ENCODE measurements around the gene C19orf25. TPM values are rescaled to one million over a fixed set of nuclear protein-coding genes. Genes with fewer than 3 reads are reported as not detected.

C19orf25 gene
- total and polyA plus RNA-seq, 7 donors: 8.1 to 45.0 (median 19.9) TPM

DNA sequence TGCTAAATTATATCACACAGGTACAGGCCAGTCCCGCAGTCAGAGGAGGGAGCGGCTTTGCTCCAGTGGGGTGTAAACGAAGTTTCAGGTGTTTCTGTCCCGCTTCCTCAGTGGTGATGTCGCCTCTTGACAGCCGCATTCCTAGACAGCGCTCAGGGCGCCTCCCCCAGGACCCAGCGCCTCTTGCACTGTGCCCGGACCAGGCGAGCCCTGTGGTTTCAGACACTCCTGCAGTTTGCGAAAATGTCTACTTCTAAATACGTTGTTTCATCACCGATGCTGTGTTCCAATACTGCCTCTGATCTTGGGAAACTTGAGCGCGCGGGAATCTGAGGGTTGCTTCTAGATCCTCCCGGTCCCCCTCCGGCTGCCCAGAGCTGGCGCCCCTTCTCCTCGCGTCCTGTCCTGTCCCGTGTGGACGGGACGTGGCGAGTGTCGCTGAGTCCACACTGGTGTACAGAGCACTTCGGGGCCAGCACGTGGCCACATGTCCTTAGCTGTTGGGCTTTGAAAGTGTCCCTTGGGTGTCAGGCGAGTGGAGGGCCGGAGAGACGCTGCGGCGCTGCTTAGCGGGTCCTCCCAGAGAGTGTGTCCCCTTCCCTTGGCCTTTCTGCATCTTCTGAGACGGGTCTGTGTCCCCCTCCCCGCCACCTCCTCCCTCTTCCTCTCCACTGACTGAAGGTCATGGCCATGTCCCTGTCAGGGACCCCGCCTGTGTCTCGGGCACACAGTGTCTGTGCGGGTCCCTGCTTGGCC is 55.4 kb downstream of the C19orf25 start:
- ATAC-seq: no peak
- TF ChIP-seq, protein P1, sequence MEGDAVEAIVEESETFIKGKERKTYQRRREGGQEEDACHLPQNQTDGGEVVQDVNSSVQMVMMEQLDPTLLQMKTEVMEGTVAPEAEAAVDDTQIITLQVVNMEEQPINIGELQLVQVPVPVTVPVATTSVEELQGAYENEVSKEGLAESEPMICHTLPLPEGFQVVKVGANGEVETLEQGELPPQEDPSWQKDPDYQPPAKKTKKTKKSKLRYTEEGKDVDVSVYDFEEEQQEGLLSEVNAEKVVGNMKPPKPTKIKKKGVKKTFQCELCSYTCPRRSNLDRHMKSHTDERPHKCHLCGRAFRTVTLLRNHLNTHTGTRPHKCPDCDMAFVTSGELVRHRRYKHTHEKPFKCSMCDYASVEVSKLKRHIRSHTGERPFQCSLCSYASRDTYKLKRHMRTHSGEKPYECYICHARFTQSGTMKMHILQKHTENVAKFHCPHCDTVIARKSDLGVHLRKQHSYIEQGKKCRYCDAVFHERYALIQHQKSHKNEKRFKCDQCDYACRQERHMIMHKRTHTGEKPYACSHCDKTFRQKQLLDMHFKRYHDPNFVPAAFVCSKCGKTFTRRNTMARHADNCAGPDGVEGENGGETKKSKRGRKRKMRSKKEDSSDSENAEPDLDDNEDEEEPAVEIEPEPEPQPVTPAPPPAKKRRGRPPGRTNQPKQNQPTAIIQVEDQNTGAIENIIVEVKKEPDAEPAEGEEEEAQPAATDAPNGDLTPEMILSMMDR (IDR thresholded peaks at IDR 0.05): no peak
- H3K27me3 ChIP-seq (ENCODE audit: insufficient read depth in 3 of 3, low read length in 2 of 3): no peaks in the 10 kb centered on the region
- intact Hi-C loops (cut with DNase I): no loop called here
- peaks cover 9% of the 10 kb centered on the region for H3K4me1 ChIP-seq
- H3K9me3 ChIP-seq: no peaks in the 10 kb centered on the region
- H3K27ac ChIP-seq: no peak overlapping the region
- no peak for DNase-seq
- H3K4me3 ChIP-seq: no peak overlapping the region
- WGBS, 3 donors: 90 to 95% (median 92%) methylated on average over 39 to 40 of the region's 40 CpGs
- peaks cover 4 to 91% of the 10 kb centered on the region in 2 donors for H3K36me3 ChIP-seq (ENCODE audit: insufficient read depth in 1 of 2, low read depth in 1 of 2)

Other genes with a start within 250 kb of the C19orf25 start
- gene CBARP, start 241.2 kb downstream of the C19orf25 start, total RNA-seq: 1 to 10 TPM in 2 of 4 donors, under 1 TPM in 2; 0.41 to 4.0 (median 1.5) TPM
- gene CBARP, start 241.2 kb downstream of the C19orf25 start, polyA plus RNA-seq: 10 to 100 TPM in 1 of 3 donors, under 1 TPM in 2; 0.75 to 19.0 (median 0.88) TPM
- 100 to 1,000 TPM; 362 to 759 (median 472) TPM for gene ATP5F1D, start 237.5 kb downstream of the C19orf25 start, total RNA-seq
- gene ATP5F1D, start 237.5 kb downstream of the C19orf25 start, polyA plus RNA-seq: 100 to 1,000 TPM; 310 to 858 (median 690) TPM
- 100 to 1,000 TPM in 3 of 4 donors, 10 to 100 TPM in 1; 84.7 to 331 (median 217) TPM for gene MIDN, start 230.6 kb downstream of the C19orf25 start, total RNA-seq
- 100 to 1,000 TPM in 1 of 3 donors, 10 to 100 TPM in 2; 29.2 to 147 (median 36.4) TPM for gene MIDN, start 230.6 kb downstream of the C19orf25 start, polyA plus RNA-seq
- 100 to 1,000 TPM; 137 to 591 (median 245) TPM for gene CIRBP, start 209.9 kb downstream of the C19orf25 start, total RNA-seq
- gene CIRBP, start 209.9 kb downstream of the C19orf25 start, polyA plus RNA-seq: 100 to 1,000 TPM; 249 to 321 (median 317) TPM
- 10 to 100 TPM in 3 of 4 donors, 1 to 10 TPM in 1; 9.0 to 18.1 (median 14.0) TPM for gene FAM174C, start 203.7 kb downstream of the C19orf25 start, total RNA-seq
- 10 to 100 TPM; 21.8 to 88.8 (median 47.6) TPM for gene FAM174C, start 203.7 kb downstream of the C19orf25 start, polyA plus RNA-seq
- gene EFNA2, start 193.3 kb downstream of the C19orf25 start, total RNA-seq: not detected
- not detected for gene EFNA2, start 193.3 kb downstream of the C19orf25 start, polyA plus RNA-seq
- 100 to 1,000 TPM; 230 to 338 (median 308) TPM for gene NDUFS7, start 95.3 kb downstream of the C19orf25 start, total RNA-seq
- gene NDUFS7, start 95.3 kb downstream of the C19orf25 start, polyA plus RNA-seq: 100 to 1,000 TPM; 177 to 423 (median 294) TPM
- gene GAMT, start 77.7 kb downstream of the C19orf25 start, total RNA-seq: 100 to 1,000 TPM; 227 to 339 (median 232) TPM
- gene GAMT, start 77.7 kb downstream of the C19orf25 start, polyA plus RNA-seq: 100 to 1,000 TPM; 162 to 464 (median 351) TPM
- gene DAZAP1, start 71.6 kb downstream of the C19orf25 start, total RNA-seq: 100 to 1,000 TPM in 1 of 4 donors, 10 to 100 TPM in 3; 59.9 to 122 (median 86.9) TPM
- gene DAZAP1, start 71.6 kb downstream of the C19orf25 start, polyA plus RNA-seq: 100 to 1,000 TPM in 1 of 3 donors, 10 to 100 TPM in 2; 68.9 to 103 (median 94.1) TPM
- 100 to 1,000 TPM; 697 to 992 (median 943) TPM for gene RPS15, start 40.8 kb downstream of the C19orf25 start, total RNA-seq
- 1,000 to 10,000 TPM; 2,739 to 4,077 (median 3,158) TPM for gene RPS15, start 40.8 kb downstream of the C19orf25 start, polyA plus RNA-seq
- under 1 TPM; 0.04 to 0.06 (median 0.05) TPM for gene APC2, start 29.1 kb downstream of the C19orf25 start, total RNA-seq
- under 1 TPM in 2 of 3 donors, not detected in 1; 0.01 to 0.03 TPM for gene APC2, start 29.1 kb downstream of the C19orf25 start, polyA plus RNA-seq
- 1 to 10 TPM in 1 of 4 donors, under 1 TPM in 3; 0.57 to 1.5 (median 0.93) TPM for gene PCSK4, start 11.1 kb upstream of the C19orf25 start, total RNA-seq
- 1 to 10 TPM in 1 of 3 donors, under 1 TPM in 2; 0.74 to 1.3 (median 0.84) TPM for gene PCSK4, start 11.1 kb upstream of the C19orf25 start, polyA plus RNA-seq
- 1 to 10 TPM in 3 of 4 donors, under 1 TPM in 1; 0.23 to 2.0 (median 1.4) TPM for gene REEP6, start 12.0 kb upstream of the C19orf25 start, total RNA-seq
- 1 to 10 TPM in 1 of 3 donors, under 1 TPM in 2; 0.55 to 1.5 (median 0.78) TPM for gene REEP6, start 12.0 kb upstream of the C19orf25 start, polyA plus RNA-seq
- 10 to 100 TPM in 3 of 4 donors, 1 to 10 TPM in 1; 8.1 to 20.1 (median 14.1) TPM for gene ADAMTSL5, start 33.8 kb upstream of the C19orf25 start, total RNA-seq
- 10 to 100 TPM in 1 of 3 donors, 1 to 10 TPM in 2; 3.9 to 12.6 (median 9.7) TPM for gene ADAMTSL5, start 33.8 kb upstream of the C19orf25 start, polyA plus RNA-seq
- gene PLK5, start 44.9 kb upstream of the C19orf25 start, total RNA-seq: not detected
- under 1 TPM in 2 of 3 donors, not detected in 1; 0.03 to 0.35 TPM for gene PLK5, start 44.9 kb upstream of the C19orf25 start, polyA plus RNA-seq
- gene MEX3D, start 89.1 kb upstream of the C19orf25 start, total RNA-seq: 1 to 10 TPM; 2.4 to 3.7 (median 3.0) TPM
- gene MEX3D, start 89.1 kb upstream of the C19orf25 start, polyA plus RNA-seq: 1 to 10 TPM in 1 of 3 donors, under 1 TPM in 2; 0.70 to 2.5 (median 0.87) TPM
- 10 to 100 TPM; 44.1 to 83.6 (median 62.8) TPM for gene MBD3, start 113.7 kb upstream of the C19orf25 start, total RNA-seq
- gene MBD3, start 113.7 kb upstream of the C19orf25 start, polyA plus RNA-seq: 100 to 1,000 TPM in 2 of 3 donors, 10 to 100 TPM in 1; 83.6 to 137 (median 119) TPM
- 100 to 1,000 TPM; 408 to 534 (median 501) TPM for gene UQCR11, start 126.2 kb upstream of the C19orf25 start, total RNA-seq
- gene UQCR11, start 126.2 kb upstream of the C19orf25 start, polyA plus RNA-seq: 100 to 1,000 TPM; 320 to 337 (median 334) TPM
- 10 to 100 TPM; 20.1 to 26.7 (median 23.0) TPM for gene TCF3, start 173.4 kb upstream of the C19orf25 start, total RNA-seq
- 10 to 100 TPM; 24.6 to 33.8 (median 31.2) TPM for gene TCF3, start 173.4 kb upstream of the C19orf25 start, polyA plus RNA-seq

All from psoas muscle (tissue), 8 donors.